GM19324 (cell line): ENCODE measurements around the gene ZNF587B.
"Not testable (repeated sequence)": the region's sequence is repeated elsewhere in the genome, so short reads cannot be mapped to it uniquely, and the experiment has no call there.

Source experiments
- ATAC-seq: cut with Tn5 transposase; IDR thresholded peaks from one replicate; pipeline ENCODE4 v1.9.1; 2021; ENCODE audit warnings: mild to moderate bottlenecking, moderate library complexity; ENCODE audit not compliant: unreplicated experiment, low FRiP score

The ZNF587B gene

GRCh38 chr19:57830071-57830602 lies at the start of gene ZNF587B:
ZNF587B (plus strand) TSS chr19:57830299; CDS start chr19:57830529, 230 bp downstream.
- no peak for ATAC-seq

GRCh38 chr19:57786286-57786685 lies 43.8 kb upstream of the ZNF587B start:
- ATAC-seq: no peak

- no peak for ATAC-seq
Observed at GRCh38 chr19:57786906-57787305, 43.2 kb upstream of the ZNF587B start.

GRCh38 chr19:57788114-57788692 lies 41.9 kb upstream of the ZNF587B start:
- no peak for ATAC-seq

GRCh38 chr19:57789288-57789687 lies 40.8 kb upstream of the ZNF587B start:
- no peak for ATAC-seq

GRCh38 chr19:57796580-57796979 lies 33.5 kb upstream of the ZNF587B start:
- not testable (repeated sequence) for ATAC-seq

- no peak for ATAC-seq
Observed at GRCh38 chr19:57800696-57801095, 29.4 kb upstream of the ZNF587B start.

- ATAC-seq: no peak
Observed at GRCh38 chr19:57802269-57802668, 27.8 kb upstream of the ZNF587B start.

- no peak for ATAC-seq
Observed at GRCh38 chr19:57803265-57803593, 26.9 kb upstream of the ZNF587B start.

- no peak for ATAC-seq
Observed at GRCh38 chr19:57803594-57804325, 26.3 kb upstream of the ZNF587B start.

GRCh38 chr19:57807541-57807940 lies 22.6 kb upstream of the ZNF587B start:
- ATAC-seq: no peak

GRCh38 chr19:57810410-57811295 lies 19.4 kb upstream of the ZNF587B start:
- not testable (repeated sequence) for ATAC-seq

- no peak for ATAC-seq
Observed at GRCh38 chr19:57812226-57812625, 17.9 kb upstream of the ZNF587B start.

GRCh38 chr19:57812975-57813820 lies 16.9 kb upstream of the ZNF587B start:
- not testable (repeated sequence) for ATAC-seq

GRCh38 chr19:57813919-57814504 lies 16.1 kb upstream of the ZNF587B start:
- no peak for ATAC-seq

- peak; percentile 82 for ATAC-seq
Observed at GRCh38 chr19:57814505-57815246, 15.4 kb upstream of the ZNF587B start, which contains the start of gene ZNF552. ZNF552 (minus strand) TSS chr19:57814913; CDS start chr19:57814743, 170 bp downstream.

- no peak for ATAC-seq
Observed at GRCh38 chr19:57815247-57816075, 14.6 kb upstream of the ZNF587B start.

- ATAC-seq: no peak
Observed at GRCh38 chr19:57816652-57817051, 13.4 kb upstream of the ZNF587B start.
